ENCODE measurements around the gene NPNT.

NPNT gene

DNA sequence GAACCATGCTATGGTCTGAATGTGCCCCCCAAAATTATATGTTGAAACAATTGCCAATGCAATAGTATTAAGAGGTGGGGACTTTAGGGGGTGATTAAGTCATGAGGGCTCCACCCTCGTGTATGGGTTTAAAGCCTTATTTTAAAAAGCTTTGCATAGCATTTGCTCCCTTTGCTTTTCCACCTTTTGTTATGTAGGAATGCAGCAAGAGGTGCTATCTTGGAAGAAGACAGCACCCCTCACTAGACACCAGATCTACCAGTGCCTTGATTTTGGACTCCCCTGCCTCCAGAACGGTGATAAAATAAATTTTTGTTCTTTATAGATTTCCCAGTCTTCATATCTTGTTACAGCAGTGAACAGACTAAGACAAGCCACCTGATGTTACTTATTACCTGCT, 23.3 kb upstream of the NPNT start:
- TF ChIP-seq NFIC (IDR thresholded peaks at IDR 0.05) = no peak
- no peak for TF ChIP-seq YY1 (IDR thresholded peaks at IDR 0.05; ENCODE audit: low read depth)
- no peak for TF ChIP-seq CEBPB (IDR thresholded peaks at IDR 0.05)
- TF ChIP-seq, protein P1, sequence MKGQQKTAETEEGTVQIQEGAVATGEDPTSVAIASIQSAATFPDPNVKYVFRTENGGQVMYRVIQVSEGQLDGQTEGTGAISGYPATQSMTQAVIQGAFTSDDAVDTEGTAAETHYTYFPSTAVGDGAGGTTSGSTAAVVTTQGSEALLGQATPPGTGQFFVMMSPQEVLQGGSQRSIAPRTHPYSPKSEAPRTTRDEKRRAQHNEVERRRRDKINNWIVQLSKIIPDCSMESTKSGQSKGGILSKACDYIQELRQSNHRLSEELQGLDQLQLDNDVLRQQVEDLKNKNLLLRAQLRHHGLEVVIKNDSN (IDR thresholded peaks at IDR 0.05) = no peak
- no peak for TF ChIP-seq CREB1 (IDR thresholded peaks at IDR 0.05; ENCODE audit: low read depth)
- TF ChIP-seq TCF12 (IDR thresholded peaks at IDR 0.05; ENCODE audit: low read depth) = no peak
- TF ChIP-seq, protein P2, sequence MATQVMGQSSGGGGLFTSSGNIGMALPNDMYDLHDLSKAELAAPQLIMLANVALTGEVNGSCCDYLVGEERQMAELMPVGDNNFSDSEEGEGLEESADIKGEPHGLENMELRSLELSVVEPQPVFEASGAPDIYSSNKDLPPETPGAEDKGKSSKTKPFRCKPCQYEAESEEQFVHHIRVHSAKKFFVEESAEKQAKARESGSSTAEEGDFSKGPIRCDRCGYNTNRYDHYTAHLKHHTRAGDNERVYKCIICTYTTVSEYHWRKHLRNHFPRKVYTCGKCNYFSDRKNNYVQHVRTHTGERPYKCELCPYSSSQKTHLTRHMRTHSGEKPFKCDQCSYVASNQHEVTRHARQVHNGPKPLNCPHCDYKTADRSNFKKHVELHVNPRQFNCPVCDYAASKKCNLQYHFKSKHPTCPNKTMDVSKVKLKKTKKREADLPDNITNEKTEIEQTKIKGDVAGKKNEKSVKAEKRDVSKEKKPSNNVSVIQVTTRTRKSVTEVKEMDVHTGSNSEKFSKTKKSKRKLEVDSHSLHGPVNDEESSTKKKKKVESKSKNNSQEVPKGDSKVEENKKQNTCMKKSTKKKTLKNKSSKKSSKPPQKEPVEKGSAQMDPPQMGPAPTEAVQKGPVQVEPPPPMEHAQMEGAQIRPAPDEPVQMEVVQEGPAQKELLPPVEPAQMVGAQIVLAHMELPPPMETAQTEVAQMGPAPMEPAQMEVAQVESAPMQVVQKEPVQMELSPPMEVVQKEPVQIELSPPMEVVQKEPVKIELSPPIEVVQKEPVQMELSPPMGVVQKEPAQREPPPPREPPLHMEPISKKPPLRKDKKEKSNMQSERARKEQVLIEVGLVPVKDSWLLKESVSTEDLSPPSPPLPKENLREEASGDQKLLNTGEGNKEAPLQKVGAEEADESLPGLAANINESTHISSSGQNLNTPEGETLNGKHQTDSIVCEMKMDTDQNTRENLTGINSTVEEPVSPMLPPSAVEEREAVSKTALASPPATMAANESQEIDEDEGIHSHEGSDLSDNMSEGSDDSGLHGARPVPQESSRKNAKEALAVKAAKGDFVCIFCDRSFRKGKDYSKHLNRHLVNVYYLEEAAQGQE (IDR thresholded peaks at IDR 0.05; ENCODE audit: low read depth) = no peak
- no peak for TF ChIP-seq TAF1 (IDR thresholded peaks at IDR 0.05; ENCODE audit: low read depth)
- TF ChIP-seq RAD21 (IDR thresholded peaks at IDR 0.05; ENCODE audit: low read depth) = no peak
- no peak for TF ChIP-seq ZBTB7A (IDR thresholded peaks at IDR 0.05; ENCODE audit: low read depth)

DNA sequence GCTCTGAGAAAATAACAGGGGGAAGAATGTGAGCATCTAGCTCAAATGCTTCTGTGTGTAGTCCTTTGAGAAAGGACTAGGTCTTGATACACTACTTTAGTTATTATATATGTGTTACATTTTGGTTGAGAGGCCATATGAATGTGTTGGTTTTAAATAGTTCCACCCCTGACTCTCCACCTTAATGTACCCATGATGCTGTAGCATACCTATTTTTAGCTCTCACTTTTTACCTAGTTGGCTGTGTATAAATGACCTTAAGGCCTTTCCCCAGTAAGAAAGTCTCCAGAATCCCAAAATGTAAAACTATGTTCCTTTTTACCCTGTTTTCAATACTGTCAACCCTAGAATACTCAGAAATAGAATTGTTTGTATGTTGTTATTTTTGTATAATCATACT, 20.0 kb upstream of the NPNT start:
- TF ChIP-seq, protein P1 (IDR thresholded peaks at IDR 0.05) = no peak
- TF ChIP-seq CREB1 (IDR thresholded peaks at IDR 0.05; ENCODE audit: low read depth) (no peak), TAF1 (IDR thresholded peaks at IDR 0.05; ENCODE audit: low read depth) (no peak), EP300 (IDR thresholded peaks at IDR 0.05; ENCODE audit: borderline replicate concordance) (no peak)

DNA sequence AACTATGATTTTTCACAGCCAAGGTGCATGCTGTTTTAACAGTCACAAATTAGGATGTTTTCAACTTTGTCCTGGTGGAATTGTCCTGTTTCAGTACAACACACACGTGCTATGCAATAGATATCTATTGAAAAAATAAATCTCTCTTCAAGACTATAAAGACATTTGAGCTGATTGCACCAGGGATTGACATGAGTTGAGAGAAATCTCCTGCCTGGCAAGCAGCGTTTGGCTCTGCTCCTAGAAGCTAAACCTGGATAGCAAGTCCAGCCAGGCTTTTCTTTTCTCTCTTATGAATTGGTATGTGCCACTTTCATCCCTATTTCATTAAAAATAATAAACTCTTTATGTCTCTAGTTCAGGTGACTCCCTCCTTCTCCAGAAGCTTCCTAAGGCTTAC, 16.6 kb upstream of the NPNT start:
- TF ChIP-seq EGR1 (IDR thresholded peaks at IDR 0.05) (no peak), NFIC (IDR thresholded peaks at IDR 0.05) (no peak), CREB1 (IDR thresholded peaks at IDR 0.05; ENCODE audit: low read depth) (no peak)

DNA sequence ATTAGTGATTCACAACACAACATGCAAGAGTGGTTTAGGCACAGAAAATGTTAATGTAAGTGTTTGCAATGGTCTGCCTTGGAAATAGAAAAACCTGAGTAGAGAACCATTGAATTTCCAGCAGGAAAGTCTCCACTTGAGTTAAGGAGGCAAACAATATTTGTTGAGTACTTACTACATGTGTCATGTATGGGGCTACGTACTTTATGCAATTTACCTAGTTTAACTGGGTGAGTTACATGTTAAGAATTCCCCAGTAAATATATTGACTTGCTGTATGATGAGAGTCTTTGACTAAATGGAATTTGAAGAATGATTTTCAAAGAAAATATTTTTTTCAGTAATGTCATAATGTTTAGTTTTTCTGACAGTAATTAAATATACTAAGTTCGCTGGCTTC, 7.8 kb upstream of the NPNT start:
- TF ChIP-seq, protein P3, sequence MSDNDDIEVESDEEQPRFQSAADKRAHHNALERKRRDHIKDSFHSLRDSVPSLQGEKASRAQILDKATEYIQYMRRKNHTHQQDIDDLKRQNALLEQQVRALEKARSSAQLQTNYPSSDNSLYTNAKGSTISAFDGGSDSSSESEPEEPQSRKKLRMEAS (IDR thresholded peaks at IDR 0.05) = no peak
- TF ChIP-seq CREB1 (IDR thresholded peaks at IDR 0.05; ENCODE audit: low read depth) (no peak), TEAD4 (IDR thresholded peaks at IDR 0.05) (no peak), TAF1 (IDR thresholded peaks at IDR 0.05; ENCODE audit: low read depth) (no peak), TCF12 (IDR thresholded peaks at IDR 0.05; ENCODE audit: low read depth) (no peak), EP300 (IDR thresholded peaks at IDR 0.05; ENCODE audit: borderline replicate concordance) (no peak), YY1 (IDR thresholded peaks at IDR 0.05; ENCODE audit: low read depth) (no peak), RAD21 (IDR thresholded peaks at IDR 0.05; ENCODE audit: low read depth) (no peak), ZBTB7A (IDR thresholded peaks at IDR 0.05; ENCODE audit: low read depth) (no peak), NFIC (IDR thresholded peaks at IDR 0.05) (no peak), CEBPB (IDR thresholded peaks at IDR 0.05) (no peak)
- TF ChIP-seq, protein P2 (IDR thresholded peaks at IDR 0.05; ENCODE audit: low read depth) = no peak

DNA sequence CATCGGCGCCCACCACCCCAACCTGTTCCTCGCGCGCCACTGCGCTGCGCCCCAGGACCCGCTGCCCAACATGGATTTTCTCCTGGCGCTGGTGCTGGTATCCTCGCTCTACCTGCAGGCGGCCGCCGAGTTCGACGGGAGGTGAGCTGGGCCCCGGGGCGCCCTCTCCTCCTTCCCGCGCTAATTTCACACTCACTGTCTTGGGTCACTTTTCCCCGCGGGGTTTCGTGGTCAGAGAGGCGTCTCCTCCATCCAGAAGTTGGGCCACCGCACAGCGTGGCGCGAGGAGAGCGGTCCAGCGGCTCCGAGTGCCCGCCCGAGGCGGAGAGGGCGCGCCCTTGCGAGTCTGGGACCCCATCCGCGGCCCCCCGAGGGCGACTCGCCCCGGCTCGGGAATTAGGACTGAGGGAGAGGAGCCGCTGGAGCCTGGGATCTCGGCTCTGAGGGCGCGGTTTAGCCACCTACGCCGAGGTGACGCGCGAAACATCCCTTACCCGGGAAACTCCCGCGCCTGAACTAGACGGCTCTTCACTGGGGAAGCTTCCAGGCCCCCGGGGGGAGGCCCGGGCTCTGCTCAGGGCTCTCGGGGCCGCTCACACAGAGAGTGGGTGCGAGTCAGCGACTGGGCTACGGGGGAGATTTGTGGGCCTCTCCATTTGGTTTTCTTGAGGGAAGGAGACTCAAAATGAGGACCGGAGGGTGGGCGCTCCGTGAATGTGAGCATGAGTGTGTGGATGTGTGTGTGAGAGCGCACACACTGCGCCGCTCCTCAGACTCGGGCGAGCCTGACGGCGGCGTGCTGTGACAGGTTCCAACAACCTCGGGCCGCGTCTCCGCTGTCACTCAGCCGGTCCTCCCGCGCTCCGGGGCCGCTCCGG, 551 bp downstream of the NPNT start:
- TF ChIP-seq, protein P3 (IDR thresholded peaks at IDR 0.05) = peak; percentile 46
- no peak for TF ChIP-seq TEAD4 (IDR thresholded peaks at IDR 0.05)

DNA sequence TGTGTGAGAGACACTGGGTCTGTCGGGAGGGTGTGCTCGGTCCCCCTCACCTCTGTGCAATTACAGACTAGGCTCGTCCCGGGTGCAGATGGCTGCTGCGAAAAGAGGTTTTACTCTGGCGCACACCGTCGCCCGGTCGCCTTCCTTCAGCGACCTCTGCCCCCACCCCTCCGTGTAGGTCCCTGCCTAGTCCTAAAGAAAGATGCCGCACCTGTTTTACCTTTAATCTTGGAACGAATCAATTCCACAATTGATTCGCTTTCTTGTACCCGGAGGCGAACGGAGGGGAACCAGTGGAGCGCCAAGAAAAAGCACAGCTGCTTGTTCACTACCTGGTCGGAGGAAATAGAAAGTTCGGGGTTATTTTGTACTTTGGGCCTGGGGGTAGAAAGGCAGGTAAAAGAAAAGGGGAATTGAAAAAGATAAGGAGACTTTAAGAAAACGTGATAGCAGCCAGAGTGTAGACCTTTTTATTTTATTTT, 1.2 kb downstream of the NPNT start:
- TF ChIP-seq TCF12 (IDR thresholded peaks at IDR 0.05; ENCODE audit: low read depth) = no peak
- TF ChIP-seq CEBPB (IDR thresholded peaks at IDR 0.05) = no peak
- TF ChIP-seq ZBTB7A (IDR thresholded peaks at IDR 0.05; ENCODE audit: low read depth) = no peak

Measured in Ishikawa (cell line).